Omental fat pad (tissue), 4 donors: ENCODE data around the gene SNAI3. TPM values are rescaled to one million over a fixed set of nuclear protein-coding genes. Genes with fewer than 3 reads are reported as not detected.
A peak's percentile ranks its signal among the peaks of the same experiment; 100 is the strongest.

ENCODE experiments used
- ATAC-seq: fragments of 150-250 bp; one replicate; pipeline ENCODE4 v1.9.1; 2016; ENCODE audit warnings: mild to moderate bottlenecking, moderate library complexity; ENCODE audit not compliant: low FRiP score
- DNase-seq: peaks from one replicate; pipeline ENCODE4 v3.0.0-alpha.2; 2019; ENCODE audit warnings: low spot score
- CTCF ChIP-seq, 3 donors: fragments of 450-650 bp; IDR thresholded peaks; one replicate each; pipeline ENCODE4 v1.5.1; 2016 to 2017; ENCODE audit warnings: antibody characterized with exemption in 3 of 3, mild to moderate bottlenecking in 3 of 3, moderate library complexity in 2 of 3
- total RNA-seq, 4 donors: library from RNA; depleted of rRNA; stranded (reverse); fragments of >200 nt; gene quantifications; one replicate each; pipeline ENCODE4 v1.1.0, GENCODE V29; 2016

The SNAI3 gene
- total RNA-seq, 4 donors from 2014 or later: 0.37 to 2.3 (median 0.99) TPM

- DNase-seq (peak; percentile 77), ATAC-seq (peak; percentile 99)
- no peak for TF ChIP-seq CTCF (IDR thresholded peaks at IDR 0.05)
Observed at GRCh38 chr16:88662843-88663606, 23.3 kb downstream of the SNAI3 start, which contains the start of gene MVD. MVD (minus strand) TSS chr16:88663091; CDS start chr16:88663080, 11 bp downstream.

- no peak for ATAC-seq
- no peak for DNase-seq
- no peak for TF ChIP-seq CTCF (IDR thresholded peaks at IDR 0.05)
Observed at GRCh38 chr16:88662222-88662842, 24.0 kb downstream of the SNAI3 start.

- ATAC-seq: no peak
- no peak for TF ChIP-seq CTCF (IDR thresholded peaks at IDR 0.05)
- no peak for DNase-seq
Observed at GRCh38 chr16:88661468-88661867, 24.8 kb downstream of the SNAI3 start.

- no peak for TF ChIP-seq CTCF (IDR thresholded peaks at IDR 0.05)
- ATAC-seq (no peak), DNase-seq (no peak)
Observed at GRCh38 chr16:88659160-88659559, 27.1 kb downstream of the SNAI3 start.

GRCh38 chr16:88658714-88659113 is 27.6 kb downstream of the SNAI3 start:
- no peak for ATAC-seq
- TF ChIP-seq CTCF (IDR thresholded peaks at IDR 0.05): no peak
- no peak for DNase-seq

- no peak for ATAC-seq
- TF ChIP-seq CTCF (IDR thresholded peaks at IDR 0.05): no peak
- no peak for DNase-seq
Observed at GRCh38 chr16:88657371-88657770, 28.9 kb downstream of the SNAI3 start.
